GM21423 (cell line): ENCODE results near the gene RHAG.

ENCODE experiments used
- ATAC-seq: cut with Tn5 transposase; IDR thresholded peaks from one replicate; pipeline ENCODE4 v1.9.1; 2021; ENCODE audit warnings: mild to moderate bottlenecking, moderate library complexity; ENCODE audit not compliant: unreplicated experiment

Gene RHAG

GRCh38 chr6:49565261-49565660 is 71.4 kb downstream of the RHAG start:
- ATAC-seq: no peak

- ATAC-seq: no peak
Measured at GRCh38 chr6:49564552-49564951, 72.1 kb downstream of the RHAG start.

- no peak for ATAC-seq
Measured at GRCh38 chr6:49563006-49563886, 73.4 kb downstream of the RHAG start.

- no peak for ATAC-seq
Measured at GRCh38 chr6:49558238-49558637, 78.4 kb downstream of the RHAG start.

GRCh38 chr6:49557177-49557576 is 79.5 kb downstream of the RHAG start:
- ATAC-seq: no peak

- no peak for ATAC-seq
Measured at GRCh38 chr6:49556429-49556837, 80.2 kb downstream of the RHAG start.

GRCh38 chr6:49555951-49556350 is 80.7 kb downstream of the RHAG start:
- ATAC-seq: no peak
